Measurements from ENCODE around the gene PLCB4.

PLCB4 gene

DNA sequence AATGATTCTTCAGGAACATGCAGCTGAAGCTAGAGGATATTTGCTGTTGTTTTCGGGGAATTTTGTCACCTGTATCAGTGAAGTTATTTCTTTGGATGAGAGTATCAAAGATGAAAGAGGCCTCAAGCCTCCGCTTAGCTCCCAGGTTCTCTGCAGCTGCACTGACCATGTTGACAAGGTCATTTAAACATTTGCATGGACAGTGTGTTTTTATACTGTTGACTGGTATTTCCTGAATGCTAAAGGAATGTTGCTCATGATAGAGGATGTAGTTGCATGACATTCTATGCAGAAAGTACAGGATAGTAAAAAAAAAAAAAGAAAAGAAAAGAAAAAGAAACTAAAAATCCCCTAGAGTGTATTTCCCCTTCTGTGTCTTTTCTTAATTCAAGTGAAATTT is 279.9 kb downstream of the PLCB4 start:
- ChIA-PET CTCF (interaction anchor here (1.2 to 1.5 kb wide), 2 partner anchors 9 to 11 kb away, joined by 3 to 7 read pairs; no protein-coding TSS in a partner anchor), POLR2A (no interaction called here)
- Histone ChIP-seq H3K9me3 (ENCODE audit: control insufficient read depth, insufficient read depth, low read depth, low read length) (no peaks in the 10 kb centered on the region), H3K27ac (ENCODE audit: extremely low read depth, low read depth, low read length) (no peak overlapping the region), H3K4me1 (ENCODE audit: control insufficient read depth, insufficient read depth, low read length) (no peaks in the 10 kb centered on the region), H3K36me3 (ENCODE audit: control insufficient read depth in 2 of 2, insufficient read depth in 1 of 2, low read length in 2 of 2) (no peaks in the 10 kb centered on the region), H3K4me3 (ENCODE audit: low read depth, low read length) (no peak overlapping the region)
- TF ChIP-seq, protein P1, sequence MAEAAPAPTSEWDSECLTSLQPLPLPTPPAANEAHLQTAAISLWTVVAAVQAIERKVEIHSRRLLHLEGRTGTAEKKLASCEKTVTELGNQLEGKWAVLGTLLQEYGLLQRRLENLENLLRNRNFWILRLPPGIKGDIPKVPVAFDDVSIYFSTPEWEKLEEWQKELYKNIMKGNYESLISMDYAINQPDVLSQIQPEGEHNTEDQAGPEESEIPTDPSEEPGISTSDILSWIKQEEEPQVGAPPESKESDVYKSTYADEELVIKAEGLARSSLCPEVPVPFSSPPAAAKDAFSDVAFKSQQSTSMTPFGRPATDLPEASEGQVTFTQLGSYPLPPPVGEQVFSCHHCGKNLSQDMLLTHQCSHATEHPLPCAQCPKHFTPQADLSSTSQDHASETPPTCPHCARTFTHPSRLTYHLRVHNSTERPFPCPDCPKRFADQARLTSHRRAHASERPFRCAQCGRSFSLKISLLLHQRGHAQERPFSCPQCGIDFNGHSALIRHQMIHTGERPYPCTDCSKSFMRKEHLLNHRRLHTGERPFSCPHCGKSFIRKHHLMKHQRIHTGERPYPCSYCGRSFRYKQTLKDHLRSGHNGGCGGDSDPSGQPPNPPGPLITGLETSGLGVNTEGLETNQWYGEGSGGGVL (tag by site-specific recombination; IDR thresholded peaks at IDR 0.05): no peak
- no peak for TF ChIP-seq ZBTB21 (tag by site-specific recombination; IDR thresholded peaks at IDR 0.05)
- TF ChIP-seq ZNF629 (tag by site-specific recombination; IDR thresholded peaks at IDR 0.05): no peak
- TF ChIP-seq ZNF391 (tag by site-specific recombination; IDR thresholded peaks at IDR 0.05; ENCODE audit: borderline replicate concordance, low read depth): no peak
- TF ChIP-seq ZNF433 (tag by site-specific recombination; IDR thresholded peaks at IDR 0.05; ENCODE audit: low read depth): no peak
- TF ChIP-seq ZBTB17 (tag by site-specific recombination; IDR thresholded peaks at IDR 0.05): no peak
- TF ChIP-seq ZNF112 (tag by site-specific recombination; IDR thresholded peaks at IDR 0.05): no peak

DNA sequence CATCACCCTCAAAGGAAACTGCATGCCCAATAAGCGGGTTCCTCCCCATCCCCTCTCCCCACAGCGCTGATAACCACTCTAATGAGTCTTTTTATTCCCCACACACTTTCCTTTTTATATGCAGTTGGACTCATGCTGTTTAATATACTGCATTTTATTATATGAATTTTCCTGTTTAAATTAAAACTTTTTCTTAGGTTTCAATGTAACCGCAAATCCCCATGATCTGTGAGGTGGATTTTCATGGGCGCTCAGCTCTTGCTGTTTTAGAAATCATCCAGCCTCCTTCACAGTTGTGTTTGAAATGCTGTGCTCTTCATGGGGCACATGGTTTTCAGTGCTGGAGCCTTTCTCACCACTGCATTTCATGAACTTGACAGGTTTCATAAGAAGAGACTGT is 280.4 kb downstream of the PLCB4 start:
- Histone ChIP-seq H3K4me3 (ENCODE audit: low read depth, low read length) (no peak overlapping the region), H3K27ac (ENCODE audit: extremely low read depth, low read depth, low read length) (no peak overlapping the region), H3K4me1 (ENCODE audit: control insufficient read depth, insufficient read depth, low read length) (no peaks in the 10 kb centered on the region), H3K36me3 (ENCODE audit: control insufficient read depth in 2 of 2, insufficient read depth in 1 of 2, low read length in 2 of 2) (no peaks in the 10 kb centered on the region), H3K9me3 (ENCODE audit: control insufficient read depth, insufficient read depth, low read depth, low read length) (no peaks in the 10 kb centered on the region)
- ChIA-PET CTCF (interaction anchor here (1.5 kb wide), 1 partner anchor 10 kb away, joined by 7 read pairs; no protein-coding TSS in a partner anchor), POLR2A (no interaction called here)
- no peak for TF ChIP-seq ZBTB7A (tag by site-specific recombination; IDR thresholded peaks at IDR 0.05; ENCODE audit: low read depth)
- no peak for TF ChIP-seq ZNF157 (tag by site-specific recombination; IDR thresholded peaks at IDR 0.05)
- TF ChIP-seq ZNF404 (tag by site-specific recombination; IDR thresholded peaks at IDR 0.05): no peak
- TF ChIP-seq ZNF202 (tag by site-specific recombination; IDR thresholded peaks at IDR 0.05; ENCODE audit: borderline replicate concordance): no peak
- no peak for TF ChIP-seq GLIS2 (tag by site-specific recombination; IDR thresholded peaks at IDR 0.05)
- no peak for TF ChIP-seq ZNF629 (tag by site-specific recombination; IDR thresholded peaks at IDR 0.05)
- no peak for TF ChIP-seq ZNF23 (tag by site-specific recombination; IDR thresholded peaks at IDR 0.05; ENCODE audit: borderline replicate concordance)
- TF ChIP-seq ZNF621 (tag by site-specific recombination; IDR thresholded peaks at IDR 0.05): no peak
- no peak for TF ChIP-seq ZBTB17 (tag by site-specific recombination; IDR thresholded peaks at IDR 0.05)
- TF ChIP-seq, protein P2, sequence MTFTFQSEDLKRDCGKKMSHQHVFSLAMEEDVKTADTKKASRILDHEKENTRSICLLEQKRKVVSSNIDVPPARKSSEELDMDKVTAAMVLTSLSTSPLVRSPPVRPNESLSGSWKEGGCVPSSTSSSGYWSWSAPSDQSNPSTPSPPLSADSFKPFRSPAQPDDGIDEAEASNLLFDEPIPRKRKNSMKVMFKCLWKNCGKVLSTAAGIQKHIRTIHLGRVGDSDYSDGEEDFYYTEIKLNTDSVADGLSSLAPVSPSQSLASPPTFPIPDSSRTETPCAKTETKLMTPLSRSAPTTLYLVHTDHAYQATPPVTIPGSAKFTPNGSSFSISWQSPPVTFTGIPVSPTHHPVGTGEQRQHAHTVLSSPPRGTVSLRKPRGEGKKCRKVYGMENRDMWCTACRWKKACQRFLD (tag by site-specific recombination; IDR thresholded peaks at IDR 0.05): no peak

DNA sequence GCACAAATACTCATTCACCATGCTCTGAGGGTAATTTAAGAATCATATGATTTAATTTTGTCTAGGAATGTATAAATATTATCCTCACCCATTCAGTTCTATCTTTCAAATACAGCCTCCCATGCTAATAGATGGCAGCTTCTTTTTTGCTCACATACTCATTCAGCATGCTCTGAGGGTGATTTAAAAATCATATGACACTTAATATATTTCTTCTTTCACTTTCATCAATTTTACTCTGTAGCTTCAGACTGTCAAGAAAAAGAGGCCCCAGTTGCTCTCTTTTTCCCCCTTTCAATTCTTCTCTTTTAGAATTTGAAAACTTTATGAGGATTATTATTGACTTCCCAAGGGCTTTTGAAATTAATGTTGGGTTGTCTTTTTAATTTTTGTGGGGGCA is 283.9 kb downstream of the PLCB4 start:
- H3K9me3 ChIP-seq (ENCODE audit: control insufficient read depth, insufficient read depth, low read depth, low read length): no peaks in the 10 kb centered on the region
- H3K4me3 ChIP-seq (ENCODE audit: low read depth, low read length): no peak overlapping the region
- H3K27ac ChIP-seq (ENCODE audit: extremely low read depth, low read depth, low read length): no peak overlapping the region
- no peaks in the 10 kb centered on the region for H3K4me1 ChIP-seq (ENCODE audit: control insufficient read depth, insufficient read depth, low read length)
- no peaks in the 10 kb centered on the region for H3K36me3 ChIP-seq (ENCODE audit: control insufficient read depth in 2 of 2, insufficient read depth in 1 of 2, low read length in 2 of 2)
- POLR2A ChIA-PET: no interaction called here
- CTCF ChIA-PET: interaction anchor here (0.6 to 1.2 kb wide), 4 partner anchors 160 to 1047 kb away, joined by 3 to 4 read pairs (median 4); no protein-coding TSS in a partner anchor
- no peak for TF ChIP-seq ZNF830 (tag by site-specific recombination; IDR thresholded peaks at IDR 0.05; ENCODE audit: low read depth)
- no peak for TF ChIP-seq ZNF266 (tag by site-specific recombination; IDR thresholded peaks at IDR 0.05; ENCODE audit: low read depth)
- no peak for TF ChIP-seq ZNF791 (tag by site-specific recombination; IDR thresholded peaks at IDR 0.05)
- TF ChIP-seq HOXA7 (CRISPR knock-in tag; IDR thresholded peaks at IDR 0.05; ENCODE audit: borderline replicate concordance): no peak
- TF ChIP-seq TRIM28 (IDR thresholded peaks at IDR 0.05; ENCODE audit: borderline replicate concordance, low read length): no peak
- no peak for TF ChIP-seq ZNF223 (tag by site-specific recombination; IDR thresholded peaks at IDR 0.05)
- TF ChIP-seq, protein P3, sequence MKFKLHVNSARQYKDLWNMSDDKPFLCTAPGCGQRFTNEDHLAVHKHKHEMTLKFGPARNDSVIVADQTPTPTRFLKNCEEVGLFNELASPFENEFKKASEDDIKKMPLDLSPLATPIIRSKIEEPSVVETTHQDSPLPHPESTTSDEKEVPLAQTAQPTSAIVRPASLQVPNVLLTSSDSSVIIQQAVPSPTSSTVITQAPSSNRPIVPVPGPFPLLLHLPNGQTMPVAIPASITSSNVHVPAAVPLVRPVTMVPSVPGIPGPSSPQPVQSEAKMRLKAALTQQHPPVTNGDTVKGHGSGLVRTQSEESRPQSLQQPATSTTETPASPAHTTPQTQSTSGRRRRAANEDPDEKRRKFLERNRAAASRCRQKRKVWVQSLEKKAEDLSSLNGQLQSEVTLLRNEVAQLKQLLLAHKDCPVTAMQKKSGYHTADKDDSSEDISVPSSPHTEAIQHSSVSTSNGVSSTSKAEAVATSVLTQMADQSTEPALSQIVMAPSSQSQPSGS (tag by site-specific recombination; IDR thresholded peaks at IDR 0.05; ENCODE audit: low read depth): no peak
- no peak for TF ChIP-seq FEZF1 (tag by site-specific recombination; IDR thresholded peaks at IDR 0.05)
- TF ChIP-seq, protein P2 (tag by site-specific recombination; IDR thresholded peaks at IDR 0.05): no peak

All from HEK293 (cell line).